NCI-H1694 (cell line): ENCODE data around the gene FGD4.
"Not testable (repeated sequence)": the region's sequence is repeated elsewhere in the genome, so short reads cannot be mapped to it uniquely, and the experiment has no call there.

Source experiments
- DNase-seq: peaks from one replicate; lab custom pipeline; 2025; lab: John Stamatoyannopoulos, UW

The FGD4 gene

DNA sequence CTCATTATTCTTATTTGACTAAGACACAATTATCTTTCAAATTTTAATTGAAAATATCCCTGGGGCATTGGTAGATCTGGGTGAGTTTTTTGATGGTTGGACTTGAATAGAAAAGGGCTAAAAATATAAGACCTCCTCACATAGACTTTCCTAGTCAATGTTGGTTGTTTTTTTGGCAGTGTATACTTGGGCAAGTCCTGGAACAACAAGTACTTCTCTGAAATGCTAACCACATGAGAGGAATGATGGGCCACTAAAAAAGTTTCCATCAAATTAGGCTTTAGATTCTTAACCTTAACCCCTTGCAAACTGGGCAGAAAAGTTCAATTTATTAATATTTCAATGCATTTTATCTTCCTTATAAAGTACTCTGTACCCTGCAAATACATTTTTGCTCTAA, 97.6 kb downstream of the FGD4 start:
- no peak for DNase-seq

DNA sequence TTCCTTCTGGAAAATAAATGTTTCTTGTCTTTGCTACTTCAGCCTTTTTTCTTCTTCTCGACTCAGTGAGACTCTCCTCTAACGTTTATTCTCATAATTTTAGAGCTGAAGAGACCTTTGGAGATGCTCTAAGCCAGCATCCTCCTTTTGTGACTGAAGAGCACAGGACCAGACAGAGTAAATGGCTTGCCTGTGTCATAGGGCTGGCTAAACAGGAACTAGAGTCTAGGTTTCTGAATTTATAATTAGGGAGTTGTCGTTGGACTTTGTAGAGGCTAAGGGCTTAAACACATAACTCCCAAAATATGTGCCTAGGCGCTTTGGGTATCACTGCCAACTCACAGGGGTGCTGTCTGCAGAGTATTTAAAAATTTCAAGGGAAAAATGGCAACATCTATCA, 98.5 kb downstream of the FGD4 start:
- no peak for DNase-seq

DNA sequence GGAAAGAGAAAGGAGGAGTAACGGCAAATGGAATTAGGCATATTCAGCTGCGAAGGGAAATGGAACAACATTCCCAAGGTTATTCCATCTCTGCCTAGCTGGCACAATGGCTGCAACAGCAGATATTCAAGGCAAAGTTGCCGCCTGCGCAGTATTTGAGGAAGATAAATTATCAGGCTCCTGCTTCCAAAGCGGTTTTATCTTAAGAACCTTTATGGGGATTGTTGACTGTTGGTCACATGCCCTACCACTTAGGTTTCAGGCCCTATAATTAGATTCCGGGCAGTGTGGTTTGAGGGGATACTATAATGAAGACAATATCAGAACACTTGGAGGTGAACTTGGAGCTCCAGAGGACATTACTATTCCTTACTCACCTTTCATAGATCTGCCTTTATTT, 99.7 kb downstream of the FGD4 start:
- DNase-seq = no peak

DNA sequence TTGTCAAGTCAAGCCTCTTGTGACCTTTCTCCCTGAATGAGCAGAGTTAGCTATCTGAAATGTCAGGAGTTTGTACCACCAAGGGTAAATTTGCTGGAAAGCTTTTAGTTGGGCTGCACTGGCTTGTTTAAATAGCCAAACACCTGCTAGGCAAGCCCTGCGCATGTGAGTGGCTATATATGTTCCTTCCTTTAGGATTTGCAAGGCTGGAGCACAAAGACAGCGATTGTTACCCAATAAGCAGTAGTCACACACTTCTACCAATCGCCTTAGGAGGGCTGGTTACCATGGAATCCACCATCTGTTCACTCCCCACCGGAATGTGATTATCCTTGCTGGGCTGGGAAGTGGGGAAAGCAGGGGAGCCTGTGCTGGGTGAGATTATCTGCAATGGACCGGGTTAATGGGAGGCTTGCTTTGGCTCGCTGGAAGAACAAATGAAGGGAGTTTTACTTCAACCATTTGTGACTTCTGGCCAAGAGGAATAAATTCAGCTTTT, 102.5 kb downstream of the FGD4 start:
- DNase-seq = peak; percentile 99

DNA sequence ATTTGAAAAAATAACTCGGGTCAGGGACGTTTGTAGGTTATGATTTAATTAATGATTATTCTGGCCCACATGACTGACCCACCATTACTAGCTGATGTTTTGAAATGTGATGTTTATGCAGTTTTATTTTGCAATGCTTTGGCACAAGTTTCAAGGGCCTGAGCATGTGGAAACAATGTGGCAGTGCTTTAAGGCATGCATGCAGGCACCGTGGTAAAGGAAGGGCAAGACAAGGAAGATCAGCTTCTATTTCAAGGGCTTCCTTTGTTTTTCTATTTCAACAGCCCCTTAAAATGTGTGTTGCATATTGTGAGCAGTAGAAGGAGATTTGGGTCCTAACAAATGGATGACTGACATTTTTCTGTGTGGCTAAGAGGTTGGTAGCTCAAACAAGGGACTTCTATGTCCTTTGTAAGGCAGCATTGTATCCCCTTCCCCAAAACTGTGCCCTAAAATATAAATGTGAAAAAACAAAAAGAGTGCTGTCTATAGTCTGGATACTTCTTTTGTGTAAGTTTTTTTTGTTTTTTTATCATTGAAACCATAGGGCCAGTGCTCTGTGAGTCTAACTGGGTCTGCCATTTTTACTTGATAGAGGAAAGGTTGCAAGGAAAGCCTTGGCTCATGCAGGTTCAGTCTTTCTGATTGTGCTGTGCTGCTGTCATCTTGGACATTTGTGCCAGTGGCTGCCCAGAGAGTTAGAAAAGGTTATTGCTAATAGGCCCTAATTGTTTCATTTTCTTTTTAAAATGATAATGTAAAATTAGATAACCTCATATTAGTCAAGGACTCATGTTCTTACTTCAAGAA, 103.5 kb downstream of the FGD4 start:
- no peak for DNase-seq

DNA sequence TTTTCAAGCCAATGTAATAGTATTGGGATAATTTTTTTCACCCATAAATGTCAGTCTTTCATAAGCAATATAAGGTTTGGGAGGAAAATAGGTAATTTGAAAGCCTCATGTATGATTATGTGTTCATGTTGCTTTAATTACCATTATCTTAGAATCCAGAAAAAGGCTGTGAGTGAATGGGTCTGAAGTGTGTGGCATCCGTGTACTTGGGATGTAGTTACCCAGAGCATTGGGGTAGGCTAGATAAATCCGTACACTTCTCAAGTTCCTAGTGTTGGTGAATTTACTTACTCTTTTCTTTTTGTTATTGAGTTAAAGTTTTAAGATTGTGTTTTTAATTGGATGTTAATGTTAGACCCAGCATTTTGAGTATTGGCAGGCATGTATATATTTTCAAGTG, 104.4 kb downstream of the FGD4 start:
- no peak for DNase-seq

DNA sequence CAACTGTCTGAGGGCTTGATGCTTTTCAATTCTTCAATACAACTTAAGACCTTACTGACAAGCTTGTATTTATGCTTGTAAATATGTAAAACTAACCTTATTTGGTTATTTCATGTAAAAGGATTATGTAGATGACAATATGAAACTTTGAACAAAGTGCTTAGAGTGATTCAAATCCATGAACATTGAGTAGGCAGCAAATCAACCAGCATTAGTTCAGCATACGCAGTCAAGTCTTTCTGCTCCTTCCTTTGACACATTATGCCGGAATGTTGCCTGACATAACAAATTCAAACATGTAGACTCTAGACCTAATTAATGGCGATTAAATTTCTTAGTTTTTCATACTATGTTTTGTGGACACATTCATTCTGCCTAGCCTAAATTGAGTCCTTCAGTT, 105.2 kb downstream of the FGD4 start:
- DNase-seq = no peak

DNA sequence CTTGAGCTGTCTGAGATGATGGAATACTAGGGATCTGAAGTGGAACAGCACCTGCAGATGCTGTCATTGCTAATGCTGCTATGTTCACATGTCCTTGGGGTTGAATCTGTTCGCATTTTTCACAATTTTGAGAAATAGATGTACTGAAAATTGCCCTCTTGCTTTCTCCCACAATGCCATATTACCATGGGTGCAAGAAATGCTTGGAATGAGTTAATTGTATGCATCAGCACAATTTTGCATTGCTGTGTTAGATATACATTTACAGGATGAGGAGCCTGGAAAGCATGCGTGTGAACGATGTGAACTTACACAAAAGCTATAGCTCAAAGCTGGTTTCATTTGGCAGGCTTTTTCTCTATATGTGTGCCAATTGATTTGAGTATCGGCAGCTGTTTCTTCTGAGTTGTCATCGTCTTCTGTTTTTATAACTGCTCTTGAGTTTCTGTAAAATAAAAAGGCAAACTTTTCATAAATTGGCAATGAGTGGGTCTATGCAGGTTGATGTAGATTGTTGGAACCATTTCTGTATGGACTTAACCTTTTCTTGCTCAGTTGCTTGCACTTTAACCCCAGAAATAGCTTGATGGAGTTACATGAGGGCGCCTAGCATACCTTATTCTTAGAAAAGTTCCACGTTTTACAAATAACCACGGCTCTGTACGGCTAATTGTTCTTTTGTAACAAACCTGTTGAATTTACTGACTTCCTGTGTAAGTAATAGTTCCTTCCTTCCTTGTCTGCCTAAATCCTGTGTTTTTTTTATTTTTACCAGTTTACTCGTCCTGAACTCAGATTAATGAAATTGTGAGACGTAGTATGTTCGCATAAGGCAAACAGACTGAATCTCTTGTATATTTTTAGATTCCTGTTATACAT, 105.9 kb downstream of the FGD4 start:
- DNase-seq = no peak

DNA sequence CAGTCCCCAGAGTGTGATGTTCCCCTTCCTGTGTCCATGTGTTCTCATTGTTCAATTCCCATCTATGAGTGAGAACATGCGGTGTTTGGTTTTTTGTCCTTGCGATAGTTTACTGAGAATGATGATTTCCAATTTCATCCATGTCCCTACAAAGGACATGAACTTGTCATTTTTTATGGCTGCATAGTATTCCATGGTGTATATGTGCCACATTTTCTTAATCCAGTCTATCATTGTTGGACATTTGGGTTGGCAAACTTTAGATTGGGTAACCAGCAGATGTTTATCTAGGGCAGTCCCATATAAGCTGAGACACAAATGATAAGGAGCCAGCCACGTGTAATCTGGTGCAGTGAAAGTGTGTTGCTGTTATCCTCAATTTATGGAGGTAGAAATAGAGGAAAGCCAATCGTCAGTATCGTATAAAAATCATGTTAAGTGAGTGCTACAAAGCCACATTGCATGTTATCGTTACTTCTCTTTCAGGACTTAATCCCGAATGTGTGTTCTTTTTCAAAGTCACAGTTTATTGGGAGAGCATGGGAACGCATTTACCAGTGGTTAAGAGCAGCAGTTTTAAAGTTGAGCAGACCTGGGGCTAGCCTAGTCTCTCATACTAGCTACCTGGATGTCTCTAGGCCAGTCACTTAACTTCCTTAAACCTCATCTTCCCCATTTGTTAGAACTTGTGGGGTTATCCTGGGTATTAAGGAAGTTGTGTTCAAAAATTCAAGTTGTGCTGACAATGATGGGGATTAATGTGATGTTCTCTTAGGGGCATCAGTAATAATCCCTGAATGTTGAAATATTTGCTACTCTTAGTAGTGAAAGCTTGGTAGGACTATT, 108.0 kb downstream of the FGD4 start:
- not testable (repeated sequence) for DNase-seq

DNA sequence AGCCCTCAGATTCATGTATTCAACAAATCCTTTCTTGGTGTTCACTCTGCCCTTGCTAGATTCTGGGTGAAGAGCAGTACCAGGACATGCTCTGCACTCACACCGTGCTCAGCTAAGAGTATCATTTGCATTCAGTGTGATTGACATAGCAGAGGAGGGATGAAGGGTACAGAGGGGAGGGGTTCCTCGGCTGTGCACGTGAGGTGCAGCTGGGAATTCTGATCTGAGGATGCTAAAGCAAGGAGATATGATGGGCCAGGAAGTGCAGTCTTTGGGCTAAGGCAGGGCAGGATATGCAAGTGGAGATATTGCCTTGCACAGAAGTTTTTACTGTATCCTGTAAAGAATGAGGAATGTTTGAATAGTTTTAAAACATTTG, 108.6 kb downstream of the FGD4 start:
- no peak for DNase-seq

DNA sequence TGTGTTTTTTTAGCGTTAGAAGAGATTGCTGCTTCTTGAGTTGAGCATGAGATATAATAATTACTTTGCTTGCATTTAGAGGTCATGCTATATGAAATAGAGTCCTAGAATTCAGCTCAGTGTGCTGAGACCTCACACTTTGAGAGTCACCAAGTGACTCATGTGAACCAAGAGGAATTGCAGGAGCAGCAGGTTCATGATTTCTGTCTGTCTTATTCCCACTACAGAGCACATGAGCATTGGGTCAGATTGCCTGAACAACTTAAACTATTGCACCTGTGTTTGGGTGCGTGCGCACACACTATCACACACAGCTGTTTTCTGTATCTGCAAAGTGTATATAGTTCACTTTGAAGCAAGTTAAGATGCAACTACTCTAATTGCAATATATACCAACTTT, 109.3 kb downstream of the FGD4 start:
- DNase-seq = no peak

DNA sequence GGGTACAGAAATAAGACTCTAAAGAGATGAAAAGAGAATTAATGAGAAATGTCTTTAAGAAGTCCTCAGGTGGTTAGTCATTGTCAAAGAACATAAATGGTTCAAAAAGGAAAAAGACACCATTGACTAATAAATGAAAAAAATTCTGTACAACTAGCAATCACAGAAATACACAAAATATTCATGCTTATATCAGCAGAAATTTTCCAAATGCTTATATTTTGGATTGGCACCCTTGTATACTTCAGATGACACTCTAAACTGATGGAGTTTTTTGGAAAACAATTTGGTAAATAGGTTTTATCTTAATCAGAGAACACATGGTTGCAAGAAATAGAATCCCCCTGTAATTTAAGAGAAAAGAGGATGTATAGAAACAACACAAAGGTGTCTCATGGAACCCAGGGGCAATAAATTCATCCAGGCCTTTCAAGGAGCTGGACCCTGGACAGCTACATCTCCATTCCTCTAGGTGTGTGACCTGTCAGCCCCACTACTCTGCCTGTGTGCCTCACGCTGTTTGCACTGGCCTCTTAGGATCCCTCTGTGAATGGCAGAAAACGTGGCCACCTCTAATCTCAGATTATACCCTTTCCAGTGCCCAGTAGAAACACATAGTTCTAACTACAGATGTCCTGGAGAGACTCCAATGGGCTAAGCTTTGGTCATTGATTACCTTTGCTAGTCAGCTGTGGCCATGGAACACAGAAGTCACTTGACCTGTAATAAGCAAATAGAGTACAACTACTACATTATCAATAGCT, 110.2 kb downstream of the FGD4 start:
- DNase-seq = no peak

DNA sequence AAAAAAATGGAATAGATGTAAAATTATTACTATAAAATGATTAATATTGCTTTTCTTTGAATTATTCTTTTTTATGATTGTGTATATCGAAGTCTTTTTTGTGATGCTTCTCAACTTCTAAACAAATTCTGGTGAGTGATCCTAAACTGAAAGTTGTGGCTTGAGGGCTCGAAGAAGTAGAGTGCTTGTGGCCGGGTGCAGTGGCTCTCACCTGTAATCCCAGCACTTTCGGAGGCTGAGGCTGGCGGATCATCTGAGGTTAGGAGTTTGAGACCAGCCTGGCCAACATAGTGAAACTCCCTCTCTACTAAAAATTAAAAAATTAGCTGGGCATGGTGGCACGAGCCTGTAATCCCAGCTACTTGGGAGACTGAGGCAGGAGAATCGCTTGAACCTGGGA, 112.6 kb downstream of the FGD4 start:
- not testable (repeated sequence) for DNase-seq

DNA sequence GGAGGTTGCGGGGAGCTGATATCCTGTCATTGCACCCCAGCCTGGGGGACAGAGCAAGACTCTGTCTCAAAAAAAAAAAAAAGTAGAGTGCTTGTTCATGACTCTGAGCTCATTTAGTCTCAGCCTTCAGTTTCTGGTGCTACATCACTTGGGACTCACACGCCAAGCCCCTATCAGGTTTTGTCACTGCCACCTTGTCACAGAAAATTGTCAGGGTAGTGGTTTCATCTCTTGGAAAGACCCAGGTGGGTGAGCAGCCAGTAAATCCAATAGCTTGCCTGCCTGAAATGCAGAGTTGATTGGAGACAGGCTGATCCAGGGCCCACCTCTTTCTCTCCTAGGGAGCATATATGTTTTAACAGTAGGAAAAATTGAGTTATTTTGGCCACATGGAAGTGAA, 113.0 kb downstream of the FGD4 start:
- no peak for DNase-seq

DNA sequence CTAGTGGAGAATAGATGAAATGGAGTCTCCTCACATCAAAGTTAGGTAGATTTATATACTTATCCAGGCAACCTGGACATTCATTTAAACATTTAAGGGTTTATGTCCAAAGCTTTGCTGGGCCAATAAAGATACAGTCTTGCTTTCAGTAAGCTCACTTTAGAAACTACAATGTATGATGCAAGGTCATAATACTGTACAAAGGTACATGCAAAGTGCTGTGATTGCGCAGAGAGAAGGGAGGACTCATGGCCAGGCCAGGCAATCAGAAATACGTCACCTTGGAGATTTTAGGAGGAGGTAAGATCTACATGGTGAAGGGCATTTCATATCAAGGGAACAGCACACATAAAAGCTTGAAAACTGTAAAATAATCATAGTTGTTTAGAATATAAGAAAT, 113.6 kb downstream of the FGD4 start:
- DNase-seq = no peak

DNA sequence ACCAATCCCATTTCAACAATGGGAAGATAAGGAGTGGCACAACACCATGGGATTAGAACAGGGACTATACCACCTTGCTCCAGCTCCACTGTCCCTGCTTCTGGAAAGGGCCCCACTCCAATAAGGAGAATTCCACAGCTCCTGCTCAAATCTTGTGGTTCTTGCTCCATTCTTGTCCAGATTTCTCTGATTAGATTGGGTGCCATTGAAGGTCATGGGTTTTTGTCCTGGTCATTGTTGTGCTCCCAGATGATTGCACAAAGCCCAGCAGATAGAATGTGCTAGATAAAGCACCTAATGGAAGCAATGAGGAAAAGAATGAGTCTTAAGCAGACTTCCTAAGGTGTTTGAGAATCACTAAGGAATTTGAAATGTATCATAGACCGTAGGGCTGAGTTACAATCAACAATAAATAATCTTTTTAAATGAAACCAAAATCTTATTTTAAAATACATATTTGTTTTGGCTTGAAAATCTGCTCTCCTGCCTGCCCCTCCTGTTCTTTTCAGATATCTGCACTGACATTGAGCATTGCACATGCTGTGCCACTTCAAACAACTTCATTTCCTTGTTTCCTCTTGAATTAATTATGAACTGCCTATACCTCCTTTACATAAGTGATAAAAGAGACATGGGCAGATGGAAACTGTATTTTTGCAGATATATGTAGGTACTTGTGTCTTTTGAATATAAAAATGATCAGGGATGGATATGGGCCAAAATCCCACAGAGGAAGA, 115.9 kb downstream of the FGD4 start:
- no peak for DNase-seq

DNA sequence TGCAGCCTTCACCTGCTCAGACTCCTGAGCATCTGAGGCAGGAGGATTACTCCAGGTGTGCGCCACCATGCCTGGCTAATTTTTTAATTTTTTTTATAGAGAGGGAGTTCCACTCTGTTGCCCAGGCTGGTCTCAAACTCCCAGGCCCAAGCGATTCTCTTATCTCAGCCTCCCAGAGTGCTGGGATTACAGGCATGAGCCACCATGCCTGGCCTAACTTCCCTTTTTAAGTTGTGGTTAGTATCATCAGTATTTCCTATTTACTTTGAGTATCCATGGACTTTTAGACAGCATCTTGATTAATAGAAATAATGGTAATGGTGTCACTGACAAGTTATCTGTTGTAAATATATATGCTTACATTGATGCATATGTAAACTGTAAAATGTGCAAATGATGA, 116.9 kb downstream of the FGD4 start:
- no peak for DNase-seq

DNA sequence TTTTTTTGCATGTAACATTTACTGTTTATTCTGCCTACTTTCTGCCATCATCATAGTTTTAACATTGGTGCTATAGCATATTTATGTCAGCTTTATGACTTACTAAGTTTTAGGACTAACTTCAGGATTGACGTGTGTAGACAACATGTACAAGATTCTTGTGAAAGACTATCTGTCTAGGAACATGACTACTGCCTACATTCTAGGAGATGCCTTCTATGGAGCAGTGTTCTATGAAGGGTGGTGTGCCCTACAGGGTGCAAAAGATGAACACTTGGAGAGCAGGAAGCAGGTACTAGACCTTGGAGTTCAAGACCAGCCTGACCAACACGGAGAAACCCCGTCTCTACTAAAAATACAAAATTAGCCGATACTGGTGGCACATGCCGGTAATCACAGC, 118.6 kb downstream of the FGD4 start:
- DNase-seq = no peak

DNA sequence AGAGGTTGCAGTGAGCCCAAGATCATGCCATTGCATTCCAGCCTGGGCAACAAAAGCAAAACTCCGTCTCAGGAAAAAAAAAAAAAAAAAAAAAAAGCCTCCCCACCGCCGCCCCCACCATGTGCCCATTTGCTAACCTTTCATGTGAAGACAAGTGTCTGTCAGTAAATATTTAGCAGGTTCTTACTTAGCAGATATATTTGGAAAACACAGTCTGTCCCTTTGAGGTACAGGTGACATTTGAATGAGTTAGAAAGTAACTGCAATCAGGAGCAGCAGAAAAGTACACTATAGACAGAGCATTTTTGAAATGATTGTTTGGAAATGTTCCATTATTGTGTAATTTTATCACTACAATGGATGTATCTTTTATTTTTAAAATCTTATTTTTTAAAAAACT, 119.7 kb downstream of the FGD4 start:
- no peak for DNase-seq

DNA sequence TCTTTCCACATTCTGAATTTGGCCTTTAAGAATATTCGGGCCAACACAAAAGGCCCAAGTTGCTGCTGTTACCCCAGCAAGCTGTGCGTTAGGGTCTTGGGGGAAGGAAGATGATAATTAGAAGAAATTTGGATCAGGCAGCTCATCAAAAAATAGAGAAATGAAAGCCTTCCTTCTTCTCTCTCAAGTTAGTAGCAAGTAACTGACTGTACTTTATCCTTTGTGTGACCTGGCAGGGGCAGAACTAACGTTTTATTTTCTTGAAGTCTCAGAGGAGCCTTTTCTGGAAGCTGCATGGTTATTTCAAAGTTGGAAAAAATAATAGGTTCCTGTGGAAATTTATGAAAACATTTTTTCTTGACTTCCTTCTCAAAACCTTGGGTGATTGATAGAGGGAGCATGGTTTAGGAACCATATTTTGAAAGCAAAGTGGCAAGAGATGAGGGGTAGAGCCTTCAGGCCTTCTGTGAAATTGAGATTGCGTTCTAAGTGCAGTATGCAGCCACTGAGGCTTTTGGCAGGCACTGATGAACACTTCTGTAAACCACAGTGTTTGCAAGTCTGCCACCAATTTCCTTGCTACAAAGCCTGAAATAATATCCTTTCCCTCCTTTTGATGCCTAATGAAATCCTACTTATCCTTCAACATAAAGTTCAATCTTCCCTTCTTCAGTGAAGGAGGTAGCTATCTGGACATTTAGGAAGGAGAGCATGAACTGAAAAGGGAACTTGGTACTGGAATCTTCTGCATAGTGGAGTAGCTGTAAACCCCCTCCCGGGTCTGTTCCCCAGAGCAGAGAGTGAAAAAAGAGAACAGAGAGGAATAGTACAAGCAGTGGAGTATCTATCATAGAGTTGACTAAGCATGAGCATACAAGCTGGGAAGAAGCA, 123.2 kb downstream of the FGD4 start:
- no peak for DNase-seq
